ENCODE results near the gene IGSF6.

- TF ChIP-seq POLR2A (IDR thresholded peaks at IDR 0.05; ENCODE audit: low read length) (no peak), GATA1 (IDR thresholded peaks at IDR 0.05; ENCODE audit: low read depth, low read length) (no peak)
Measured at GRCh38 chr16:21625026-21625425, 27.4 kb downstream of the IGSF6 start.
